ENCODE data around the gene DMTF1. TPM values are rescaled to one million over a fixed set of nuclear protein-coding genes. Genes with fewer than 3 reads are reported as not detected.

Gene DMTF1
- total and polyA plus RNA-seq, 2 experiments from 2014 or later = 37.8 to 75.1 TPM

DNA sequence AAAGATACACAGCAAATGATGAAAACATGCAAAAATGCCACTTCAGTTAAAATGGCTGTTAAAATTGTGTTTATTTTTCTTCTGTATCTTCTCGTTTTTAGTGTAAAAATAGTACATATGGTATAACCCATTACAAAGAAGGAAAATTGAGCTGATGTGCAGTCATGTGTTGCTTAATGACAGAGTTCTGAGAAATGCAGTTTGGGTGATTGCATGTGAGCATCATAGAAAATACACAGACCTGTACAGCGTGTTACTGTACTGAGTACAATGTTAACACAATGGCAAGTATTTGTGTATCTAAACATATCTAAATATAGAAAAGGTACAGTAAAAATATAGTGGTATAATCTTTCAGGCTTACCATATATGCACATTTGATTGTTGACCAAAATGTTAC, 7.3 kb downstream of the DMTF1 start:
- 91% methylated on average over 2 of the region's 2 CpGs for WGBS (ENCODE audit: low lambda C conversion rate, missing lambda C conversion rate)
- Histone ChIP-seq H3K4me3 (no peak overlapping the region), H3K27ac (no peak overlapping the region), H3K27me3 (no peaks in the 10 kb centered on the region), H3K79me2 (peaks cover 82% of the 10 kb centered on the region), H3K9me3 (ENCODE audit: low read depth) (no peaks in the 10 kb centered on the region), H2AFZ (no peak overlapping the region), H3K4me1 (ENCODE audit: insufficient read depth) (peaks cover 10% of the 10 kb centered on the region), H3K9me2 (replicated peaks; ENCODE audit: insufficient read depth) (no peaks in the 10 kb centered on the region), H3K36me3 (replicated peaks; ENCODE audit: insufficient read depth, low read depth) (no peaks in the 10 kb centered on the region), H3K4me2 (no peak overlapping the region), H4K20me1 (ENCODE audit: insufficient read depth, poor library complexity, severe bottlenecking) (peaks cover 55% of the 10 kb centered on the region)
- DNase-seq (ENCODE audit: low spot score) = no peak
- TF ChIP-seq, protein P1, sequence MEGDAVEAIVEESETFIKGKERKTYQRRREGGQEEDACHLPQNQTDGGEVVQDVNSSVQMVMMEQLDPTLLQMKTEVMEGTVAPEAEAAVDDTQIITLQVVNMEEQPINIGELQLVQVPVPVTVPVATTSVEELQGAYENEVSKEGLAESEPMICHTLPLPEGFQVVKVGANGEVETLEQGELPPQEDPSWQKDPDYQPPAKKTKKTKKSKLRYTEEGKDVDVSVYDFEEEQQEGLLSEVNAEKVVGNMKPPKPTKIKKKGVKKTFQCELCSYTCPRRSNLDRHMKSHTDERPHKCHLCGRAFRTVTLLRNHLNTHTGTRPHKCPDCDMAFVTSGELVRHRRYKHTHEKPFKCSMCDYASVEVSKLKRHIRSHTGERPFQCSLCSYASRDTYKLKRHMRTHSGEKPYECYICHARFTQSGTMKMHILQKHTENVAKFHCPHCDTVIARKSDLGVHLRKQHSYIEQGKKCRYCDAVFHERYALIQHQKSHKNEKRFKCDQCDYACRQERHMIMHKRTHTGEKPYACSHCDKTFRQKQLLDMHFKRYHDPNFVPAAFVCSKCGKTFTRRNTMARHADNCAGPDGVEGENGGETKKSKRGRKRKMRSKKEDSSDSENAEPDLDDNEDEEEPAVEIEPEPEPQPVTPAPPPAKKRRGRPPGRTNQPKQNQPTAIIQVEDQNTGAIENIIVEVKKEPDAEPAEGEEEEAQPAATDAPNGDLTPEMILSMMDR (IDR thresholded peaks at IDR 0.05; ENCODE audit: poor library complexity) = no peak
- TF ChIP-seq EZH2 (IDR thresholded peaks at IDR 0.05; ENCODE audit: borderline replicate concordance) = no peak
- no peak for TF ChIP-seq EZH2phosphoT487 (IDR thresholded peaks at IDR 0.05; ENCODE audit: low read depth, severe bottlenecking, unreplicated experiment)

DNA sequence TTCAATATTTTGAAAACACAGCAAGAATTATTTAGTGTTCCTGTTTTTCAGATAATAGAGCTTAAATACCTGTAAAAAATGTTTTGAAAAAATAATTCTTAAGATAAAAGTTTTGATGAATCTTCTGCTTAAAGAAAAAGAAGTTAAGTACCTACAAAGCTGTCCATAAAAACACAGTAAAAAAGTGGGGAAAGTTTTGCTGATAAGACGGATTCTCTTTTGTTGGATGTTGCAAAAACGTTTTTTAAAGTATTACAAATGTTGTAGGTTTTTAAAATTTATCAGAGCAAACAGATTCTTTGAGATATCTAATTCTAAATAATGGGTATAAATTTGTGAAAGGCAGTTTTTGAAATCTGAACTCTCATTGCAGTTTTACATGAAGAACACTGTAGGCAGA, 12.2 kb downstream of the DMTF1 start:
- 85% methylated on average over 2 of the region's 2 CpGs for WGBS (ENCODE audit: low lambda C conversion rate, missing lambda C conversion rate)
- no peaks in the 10 kb centered on the region for H3K4me1 ChIP-seq (ENCODE audit: insufficient read depth)
- no peaks in the 10 kb centered on the region for H3K27me3 ChIP-seq
- no peaks in the 10 kb centered on the region for H3K36me3 ChIP-seq (replicated peaks; ENCODE audit: insufficient read depth, low read depth)
- H3K27ac ChIP-seq = no peak overlapping the region
- H2AFZ ChIP-seq = no peak overlapping the region
- H3K79me2 ChIP-seq = peaks cover 38% of the 10 kb centered on the region
- H3K9me2 ChIP-seq (replicated peaks; ENCODE audit: insufficient read depth) = no peaks in the 10 kb centered on the region
- DNase-seq (ENCODE audit: low spot score) = no peak
- no peaks in the 10 kb centered on the region for H3K9me3 ChIP-seq (ENCODE audit: low read depth)
- H3K4me2 ChIP-seq = no peak overlapping the region
- no peak for TF ChIP-seq EZH2 (IDR thresholded peaks at IDR 0.05; ENCODE audit: borderline replicate concordance)
- TF ChIP-seq, protein P1 (IDR thresholded peaks at IDR 0.05; ENCODE audit: poor library complexity) = no peak
- no peak for TF ChIP-seq EZH2phosphoT487 (IDR thresholded peaks at IDR 0.05; ENCODE audit: low read depth, severe bottlenecking, unreplicated experiment)
- H4K20me1 ChIP-seq (ENCODE audit: insufficient read depth, poor library complexity, severe bottlenecking) = peaks cover 7% of the 10 kb centered on the region
- H3K4me3 ChIP-seq = no peak overlapping the region

DNA sequence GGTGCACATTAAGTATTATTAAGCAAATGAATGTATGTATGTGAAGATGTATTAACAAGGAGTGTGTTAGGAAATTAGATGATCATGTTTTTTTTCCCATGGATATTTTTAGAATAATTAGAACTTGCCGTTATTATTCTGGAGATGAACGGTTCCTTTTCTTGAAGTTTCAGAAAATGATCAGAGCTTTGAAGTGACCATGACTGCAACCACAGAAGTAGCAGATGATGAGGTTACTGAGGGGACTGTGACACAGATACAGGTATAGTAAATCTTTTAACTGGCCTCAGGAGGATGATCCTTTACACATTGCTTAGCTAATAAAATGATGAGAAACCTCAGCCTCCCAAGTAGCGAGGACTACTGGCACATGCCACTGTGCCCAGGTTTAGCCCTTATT, 18.6 kb downstream of the DMTF1 start:
- no peaks in the 10 kb centered on the region for H3K36me3 ChIP-seq (replicated peaks; ENCODE audit: insufficient read depth, low read depth)
- no peaks in the 10 kb centered on the region for H3K9me3 ChIP-seq (ENCODE audit: low read depth)
- no peak overlapping the region for H3K4me3 ChIP-seq
- DNase-seq (ENCODE audit: low spot score) = no peak
- no peak overlapping the region for H3K4me2 ChIP-seq
- H2AFZ ChIP-seq = no peak overlapping the region
- no peak overlapping the region for H3K27ac ChIP-seq
- H3K27me3 ChIP-seq = no peaks in the 10 kb centered on the region
- H3K9me2 ChIP-seq (replicated peaks; ENCODE audit: insufficient read depth) = no peaks in the 10 kb centered on the region
- H3K4me1 ChIP-seq (ENCODE audit: insufficient read depth) = no peaks in the 10 kb centered on the region
- H4K20me1 ChIP-seq (ENCODE audit: insufficient read depth, poor library complexity, severe bottlenecking) = no peaks in the 10 kb centered on the region
- TF ChIP-seq, protein P1 (IDR thresholded peaks at IDR 0.05; ENCODE audit: poor library complexity) = no peak
- no peak for TF ChIP-seq EZH2phosphoT487 (IDR thresholded peaks at IDR 0.05; ENCODE audit: low read depth, severe bottlenecking, unreplicated experiment)
- TF ChIP-seq EZH2 (IDR thresholded peaks at IDR 0.05; ENCODE audit: borderline replicate concordance) = no peak
- H3K79me2 ChIP-seq = peaks cover 6% of the 10 kb centered on the region
- WGBS (ENCODE audit: low lambda C conversion rate, missing lambda C conversion rate) = 100% methylated on average over 3 of the region's 3 CpGs

All from hepatocyte (in vitro differentiated cells).